Right lobe of liver (tissue), 6 donors: ENCODE measurements around the gene SLC22A23. TPM values are rescaled to one million over a fixed set of nuclear protein-coding genes. Genes with fewer than 3 reads are reported as not detected.

Source experiments
- ATAC-seq, 4 donors: fragments of 200-7000 bp; cut with Tn5 transposase; one replicate each; pipeline ENCODE4 v1.9.1; 2020; ENCODE audit warnings: mild to moderate bottlenecking in 4 of 4, moderate library complexity in 4 of 4
- DNase-seq, 3 donors: peaks; one replicate each; pipeline ENCODE4 v3.0.0-alpha.2; 2020
- H3K27ac ChIP-seq, 3 donors: fragments of 200-600 bp; one replicate each; pipeline ENCODE4 v1.8.0; 2022
- H3K27me3 ChIP-seq, 2 donors: fragments of 200-600 bp; one replicate each; pipeline ENCODE4 v1.8.0; 2022
- H3K36me3 ChIP-seq, 4 donors: fragments of 200-600 bp; sonication (generic) in 1 of 4; one replicate each; pipeline versions ENCODE4 v1.5.1 to v1.8.0; 2017 to 2022; ENCODE audit warnings: control low read depth in 1 of 4
- H3K4me1 ChIP-seq, 4 donors: fragments of 200-600 bp; sonication (generic) in 1 of 4; one replicate each; pipeline versions ENCODE4 v1.5.1 to v1.8.0; 2017 to 2022; ENCODE audit warnings: control low read depth in 1 of 4
- H3K4me3 ChIP-seq, 3 donors: fragments of 200-600 bp; one replicate each; pipeline ENCODE4 v1.8.0; 2022
- H3K9me3 ChIP-seq, 4 donors: fragments of 200-600 bp; sonication (generic) in 1 of 4; one replicate each; pipeline versions ENCODE4 v1.5.1 to v1.8.0; 2017 to 2022; ENCODE audit warnings: control low read depth in 1 of 4
- POLR2A ChIP-seq: fragments of 450-650 bp; IDR thresholded peaks from one replicate; pipeline ENCODE4 v1.6.1; 2017; ENCODE audit warnings: antibody characterized with exemption, mild to moderate bottlenecking
- WGBS: methylation state at CpG from one replicate; pipeline ENCODE4 v1.1.6; 2018; ENCODE audit warnings: low coverage, low lambda C conversion rate; ENCODE audit not compliant: insufficient coverage; ENCODE audit errors: missing lambda C conversion rate; 5-methylcytosine and 5-hydroxymethylcytosine counted together
- intact Hi-C, 2 donors: fragments of 100-400 bp; cut with DNase I; formaldehyde crosslinking; loops; one replicate each; pipeline versions ENCODE4 v1.11.2 to v1.14.1; 2022
- total RNA-seq, 6 experiments: library from RNA; depleted of rRNA in 2 of 6; stranded (reverse); fragments of >200 nt in 2 of 6; fragmentation: NEBNext Ultra II Directional in 3 of 6; extraction: Animal tissue kit (Norgen Biotek cat#: 25700) in 3 of 6; gene quantifications; one replicate each; pipeline versions ENCODE4 v1.1.0 to v1.2.4, GENCODE V29; 2016 to 2023
- TF ChIP-seq, protein P1 (sequence below), 4 donors: fragments of 200-600 bp in 3 of 4; fragments of 450-650 bp in 1 of 4; IDR thresholded peaks; one replicate each; pipeline versions ENCODE4 v1.5.1 to v1.8.0; 2016 to 2022; ENCODE audit warnings: antibody characterized with exemption in 4 of 4, mild to moderate bottlenecking in 2 of 4
- donor health status: DM: no; HTN: yes; CAD: no.
- donor health status: DM: no; HTN: no; CAD: no.
- donor health status: DM: no; HTN: no; CAD: no.
- donor health status: DM: no; HTN: yes; CAD: no.
- donor health status: DM: no; HTN: yes; CAD: no.

Gene SLC22A23
- total RNA-seq, 6 experiments from 2014 or later = 11.7 to 27.6 (median 16.3) TPM

DNA sequence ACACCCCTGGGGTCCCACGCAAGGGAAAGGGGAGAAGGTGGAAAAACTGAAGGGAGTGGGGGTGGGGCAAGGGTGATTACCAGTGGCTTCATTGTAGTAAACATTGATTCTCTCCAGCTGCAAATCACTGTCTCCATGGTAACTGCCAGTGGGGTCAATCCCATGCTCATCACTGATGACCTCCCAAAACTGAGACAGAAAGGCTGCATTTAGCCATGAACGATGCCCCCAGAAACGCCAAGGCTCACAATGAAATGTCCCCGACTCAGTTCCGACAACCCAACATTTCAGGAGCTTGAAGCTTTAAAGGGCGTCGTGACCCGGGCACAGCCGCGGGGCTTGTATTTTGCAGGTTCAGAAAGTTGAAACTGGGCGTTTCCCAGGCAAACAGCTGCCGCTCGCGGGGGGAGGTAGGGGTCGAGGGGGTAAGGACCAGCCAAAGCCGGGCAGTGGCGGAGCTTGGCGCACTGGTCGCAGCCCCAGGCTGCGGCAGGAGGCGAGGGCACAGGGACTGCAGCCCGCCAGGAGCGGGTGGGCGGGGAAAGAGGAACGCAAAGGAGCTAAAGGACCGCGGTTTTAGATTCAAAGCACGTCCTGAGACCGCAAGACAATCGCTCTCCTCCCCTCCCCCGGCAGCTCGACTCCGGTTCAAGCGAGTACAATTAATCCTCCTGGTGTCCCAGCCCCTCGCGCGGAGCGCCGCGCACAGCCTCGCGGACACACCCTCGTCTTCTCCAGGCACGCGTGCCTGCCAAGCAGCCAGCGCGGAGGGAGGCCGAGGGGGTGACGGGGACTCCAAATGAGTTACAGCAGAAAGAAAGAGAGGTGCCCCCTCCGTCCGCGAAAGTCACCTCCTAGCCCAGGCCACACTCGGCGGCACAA is 230.1 kb downstream of the SLC22A23 start:
- H3K36me3 ChIP-seq = no peaks in the 10 kb centered on the region
- ATAC-seq (peak in 1 of 4 donors; percentile 10), DNase-seq (peak in 1 of 3 donors; percentile 25)
- no peaks in the 10 kb centered on the region for H3K9me3 ChIP-seq
- H3K4me1 ChIP-seq = peaks cover 0 to 29% (median 5%) of the 10 kb centered on the region in 4 donors
- peaks cover 0 to 18% of the 10 kb centered on the region in 2 donors for H3K27me3 ChIP-seq
- intact Hi-C loops = no loop called here
- TF ChIP-seq, protein P1, sequence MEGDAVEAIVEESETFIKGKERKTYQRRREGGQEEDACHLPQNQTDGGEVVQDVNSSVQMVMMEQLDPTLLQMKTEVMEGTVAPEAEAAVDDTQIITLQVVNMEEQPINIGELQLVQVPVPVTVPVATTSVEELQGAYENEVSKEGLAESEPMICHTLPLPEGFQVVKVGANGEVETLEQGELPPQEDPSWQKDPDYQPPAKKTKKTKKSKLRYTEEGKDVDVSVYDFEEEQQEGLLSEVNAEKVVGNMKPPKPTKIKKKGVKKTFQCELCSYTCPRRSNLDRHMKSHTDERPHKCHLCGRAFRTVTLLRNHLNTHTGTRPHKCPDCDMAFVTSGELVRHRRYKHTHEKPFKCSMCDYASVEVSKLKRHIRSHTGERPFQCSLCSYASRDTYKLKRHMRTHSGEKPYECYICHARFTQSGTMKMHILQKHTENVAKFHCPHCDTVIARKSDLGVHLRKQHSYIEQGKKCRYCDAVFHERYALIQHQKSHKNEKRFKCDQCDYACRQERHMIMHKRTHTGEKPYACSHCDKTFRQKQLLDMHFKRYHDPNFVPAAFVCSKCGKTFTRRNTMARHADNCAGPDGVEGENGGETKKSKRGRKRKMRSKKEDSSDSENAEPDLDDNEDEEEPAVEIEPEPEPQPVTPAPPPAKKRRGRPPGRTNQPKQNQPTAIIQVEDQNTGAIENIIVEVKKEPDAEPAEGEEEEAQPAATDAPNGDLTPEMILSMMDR (IDR thresholded peaks at IDR 0.05) = no peak
- TF ChIP-seq POLR2A = no peak
- H3K27ac ChIP-seq = no peak overlapping the region
- H3K4me3 ChIP-seq = peak overlapping the region; percentile 12 to 21 (median 16)
- 1% methylated on average over 19 of the region's 54 CpGs for WGBS

DNA sequence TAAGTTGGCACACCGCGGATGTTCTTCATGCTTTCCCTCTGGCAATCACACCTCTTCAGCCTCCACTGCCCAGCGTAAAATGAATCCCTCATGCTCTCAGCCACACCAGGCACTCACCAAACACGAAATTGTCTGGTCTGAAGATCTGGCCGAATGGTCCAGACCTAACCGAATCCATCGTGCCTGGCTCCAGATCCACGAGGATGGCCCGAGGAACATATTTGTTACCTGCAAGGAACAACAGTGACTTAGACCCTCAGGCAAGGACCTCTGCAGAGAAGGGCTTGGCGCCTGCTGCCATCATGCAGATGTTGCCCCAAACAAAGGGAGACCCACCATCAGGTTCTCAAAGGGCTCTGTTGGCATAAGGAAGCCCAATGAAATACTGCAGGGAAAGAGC is 230.8 kb downstream of the SLC22A23 start:
- Histone ChIP-seq H3K27ac (no peak overlapping the region), H3K4me3 (no peak overlapping the region), H3K9me3 (no peaks in the 10 kb centered on the region), H3K27me3 (peaks cover 0 to 18% of the 10 kb centered on the region in 2 donors), H3K36me3 (no peaks in the 10 kb centered on the region), H3K4me1 (peaks cover 0 to 29% (median 5%) of the 10 kb centered on the region in 4 donors)
- WGBS = 94% methylated on average over 8 of the region's 10 CpGs
- intact Hi-C loops = no loop called here
- TF ChIP-seq POLR2A = no peak
- TF ChIP-seq, protein P1 (IDR thresholded peaks at IDR 0.05) = no peak
- no peak for ATAC-seq
- no peak for DNase-seq

DNA sequence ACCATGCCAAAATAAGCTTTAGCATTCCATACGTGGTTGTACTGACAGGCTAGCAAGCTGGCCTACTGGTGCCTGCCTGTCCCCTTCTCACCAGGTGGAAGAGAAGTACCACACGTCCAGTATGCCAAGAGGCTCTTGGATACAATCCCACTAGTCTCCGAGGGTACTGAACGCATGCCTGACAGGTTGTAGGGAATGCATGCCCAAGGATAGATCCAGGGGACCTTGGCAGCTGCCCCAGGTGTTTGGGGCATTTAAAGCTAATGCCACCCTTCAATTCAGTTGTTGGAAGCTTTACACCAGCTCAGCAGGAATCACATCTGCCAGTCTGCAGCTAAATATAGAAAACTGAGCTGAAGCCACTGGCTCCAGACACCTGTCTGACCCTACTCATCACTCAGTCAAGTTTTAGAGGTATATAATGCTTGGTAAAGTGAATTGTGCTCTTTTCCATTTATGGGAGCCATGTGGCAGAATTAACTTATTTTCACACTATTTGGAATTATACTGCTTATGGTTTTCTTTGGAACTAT is 234.3 kb downstream of the SLC22A23 start:
- Histone ChIP-seq H3K27me3 (peaks cover 0 to 10% of the 10 kb centered on the region in 2 donors), H3K27ac (no peak overlapping the region), H3K9me3 (no peaks in the 10 kb centered on the region), H3K4me1 (peaks cover 0 to 10% (median 5%) of the 10 kb centered on the region in 4 donors), H3K36me3 (no peaks in the 10 kb centered on the region), H3K4me3 (no peak overlapping the region)
- no peak for TF ChIP-seq POLR2A
- TF ChIP-seq, protein P1 (IDR thresholded peaks at IDR 0.05) = no peak
- ATAC-seq (no peak), DNase-seq (no peak)
- intact Hi-C loops = no loop called here
- WGBS = 63% methylated on average over 1 of the region's 4 CpGs

DNA sequence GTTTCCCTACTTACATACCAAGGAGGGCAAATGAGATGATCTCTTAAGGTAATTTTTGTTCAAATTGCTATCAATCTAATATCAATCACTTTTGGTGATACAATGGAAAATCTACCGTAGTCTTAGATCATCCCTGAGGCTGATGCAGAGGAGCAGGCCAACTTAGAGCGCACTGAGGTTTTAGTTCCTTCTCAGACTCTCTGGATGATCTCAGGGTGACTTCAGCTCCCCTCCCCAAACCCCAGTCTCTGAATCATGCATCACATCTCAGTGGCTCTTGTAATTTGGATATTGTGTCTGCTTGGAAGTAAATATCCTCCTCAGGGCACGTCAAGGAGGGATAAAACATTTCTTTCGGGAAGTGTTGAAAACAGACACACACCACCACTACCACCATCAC is 235.3 kb downstream of the SLC22A23 start:
- no peak for TF ChIP-seq POLR2A
- TF ChIP-seq, protein P1 (IDR thresholded peaks at IDR 0.05) = no peak
- ATAC-seq = no peak
- H3K9me3 ChIP-seq = no peaks in the 10 kb centered on the region
- H3K4me1 ChIP-seq = no peaks in the 10 kb centered on the region
- no peak for DNase-seq
- H3K4me3 ChIP-seq = no peak overlapping the region
- H3K27ac ChIP-seq = no peak overlapping the region
- 67% methylated on average over 3 of the region's 4 CpGs for WGBS
- intact Hi-C loops = no loop called here
- H3K36me3 ChIP-seq = no peaks in the 10 kb centered on the region
- H3K27me3 ChIP-seq = peaks cover 0 to under 1% of the 10 kb centered on the region in 2 donors
